GM21381 (cell line): ENCODE measurements around the gene HYCC2.
A peak's percentile ranks its signal among the peaks of the same experiment; 100 is the strongest.
"Not testable (repeated sequence)": the region's sequence is repeated elsewhere in the genome, so short reads cannot be mapped to it uniquely, and the experiment has no call there.

Experiments
- ATAC-seq: cut with Tn5 transposase; IDR thresholded peaks from one replicate; pipeline ENCODE4 v1.9.1; 2021; ENCODE audit warnings: mild to moderate bottlenecking, moderate library complexity; ENCODE audit not compliant: unreplicated experiment

The HYCC2 gene

GRCh38 chr2:201071479-201072200, at the start of gene HYCC2, which contains the start of gene NDUFB3:
Gene HYCC2 (minus strand): TSS chr2:201071671. CDS start chr2:201024009, 47,662 bp downstream.
Gene NDUFB3 (plus strand): TSS chr2:201072001. CDS start chr2:201078883, 6,882 bp downstream.
- peak; percentile 98 for ATAC-seq

- ATAC-seq, result no peak
Observed at GRCh38 chr2:201118961-201119854, 47.7 kb upstream of the HYCC2 start.

DNA sequence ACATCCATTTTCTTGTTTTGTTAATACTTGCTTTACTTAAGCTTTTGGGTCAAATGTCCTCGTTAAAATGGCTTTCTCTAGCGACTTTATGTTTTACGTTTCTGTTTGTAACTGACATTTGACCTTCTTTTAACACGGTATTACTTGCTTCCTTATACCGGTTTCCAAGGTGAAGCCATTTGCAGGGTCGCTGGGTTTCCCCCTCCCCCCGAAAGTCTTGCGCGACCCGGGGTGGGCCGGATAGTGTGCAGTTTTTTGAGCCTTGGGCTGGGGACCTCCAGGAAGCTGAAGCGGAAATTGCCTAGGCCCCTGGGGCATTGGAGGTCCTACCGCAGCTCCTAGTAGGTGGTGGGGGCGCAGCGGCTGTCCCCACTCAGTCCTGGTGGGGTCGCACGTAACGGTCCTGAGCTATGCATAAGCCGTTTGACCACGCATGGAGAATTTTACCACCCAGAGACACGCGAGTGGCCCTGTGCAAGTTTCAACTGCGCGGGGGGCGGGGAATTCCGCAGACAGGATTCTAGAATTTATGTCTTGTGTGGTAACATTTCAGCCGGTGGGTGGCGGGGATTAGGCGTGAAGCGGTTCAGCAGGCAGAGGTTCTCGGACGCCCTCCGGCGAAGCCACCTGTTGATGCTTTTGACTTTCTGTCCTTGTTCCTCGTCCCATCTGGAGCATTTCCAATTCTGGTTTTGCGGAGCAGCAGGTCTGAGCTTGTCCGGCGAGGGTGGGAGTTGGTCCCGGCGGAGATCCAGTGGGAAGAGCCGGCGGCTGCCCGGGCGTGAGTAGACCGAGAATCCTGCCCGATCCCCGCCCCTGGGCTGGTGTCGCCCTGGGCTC, 46.9 kb upstream of the HYCC2 start:
- peak; percentile 47 for ATAC-seq

GRCh38 chr2:201117735-201118094, 46.2 kb upstream of the HYCC2 start:
- not testable (repeated sequence) for ATAC-seq

DNA sequence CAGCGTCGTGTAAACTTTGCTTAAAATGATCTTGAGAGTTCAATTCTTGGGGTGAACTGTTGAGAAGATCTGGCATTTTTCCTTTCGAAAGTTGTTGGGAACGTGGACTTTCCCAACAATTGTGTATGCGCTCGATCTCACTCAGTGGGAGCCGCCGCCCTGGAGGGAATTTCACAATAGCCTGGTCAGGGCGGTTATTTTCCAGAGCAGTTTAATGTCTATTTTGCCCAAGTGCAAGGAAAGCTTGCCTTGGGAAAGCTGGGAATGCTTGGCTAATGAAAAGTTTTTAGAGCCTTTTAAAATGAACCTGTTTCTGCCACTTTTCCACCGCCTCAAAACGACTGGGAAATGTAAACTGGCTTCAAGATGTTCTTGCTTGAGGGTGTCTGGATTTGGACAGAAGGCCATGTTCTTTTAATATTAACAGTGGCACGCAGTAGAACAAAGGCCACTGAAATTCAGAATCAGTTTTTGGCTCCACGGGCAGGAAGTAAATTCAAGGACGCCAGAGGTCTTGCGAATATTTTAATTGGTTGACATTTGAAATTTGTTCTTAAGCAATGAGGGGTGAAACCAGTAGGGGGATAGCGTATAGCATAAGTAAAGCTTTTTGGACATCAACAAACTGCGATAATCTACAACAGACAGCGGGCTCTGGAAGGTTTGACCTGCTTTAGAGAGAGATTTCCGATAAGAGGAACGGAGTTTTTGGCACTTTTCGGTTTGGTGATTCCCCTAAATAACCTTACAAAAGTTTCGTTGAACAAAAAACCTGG, 45.7 kb upstream of the HYCC2 start:
- no peak for ATAC-seq

GRCh38 chr2:201116115-201116958, 44.9 kb upstream of the HYCC2 start, which contains the start of gene CFLAR:
Gene CFLAR (plus strand): TSS chr2:201116164. CDS start chr2:201129866, 13,702 bp downstream.
- peak; percentile 36 for ATAC-seq

DNA sequence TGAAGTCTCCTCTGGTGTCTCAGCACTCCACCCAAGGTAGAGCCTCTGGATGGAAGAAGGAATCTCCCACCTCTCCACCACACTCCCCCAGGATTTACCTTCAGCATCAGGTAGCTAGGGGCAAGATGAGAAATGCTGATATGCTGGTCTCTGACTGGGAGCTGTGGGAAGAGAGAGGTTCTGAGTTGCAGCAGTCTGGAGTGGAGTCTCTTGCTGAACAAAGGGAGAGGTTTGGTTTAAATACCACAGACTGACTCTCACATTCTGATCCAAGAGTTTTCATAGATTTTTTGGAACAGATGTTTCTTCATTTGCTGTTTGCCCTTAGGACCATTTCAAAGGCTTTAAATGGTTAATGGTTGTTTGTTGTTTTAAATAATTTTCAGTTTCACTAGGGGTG, 43.4 kb upstream of the HYCC2 start:
- ATAC-seq, result no peak

DNA sequence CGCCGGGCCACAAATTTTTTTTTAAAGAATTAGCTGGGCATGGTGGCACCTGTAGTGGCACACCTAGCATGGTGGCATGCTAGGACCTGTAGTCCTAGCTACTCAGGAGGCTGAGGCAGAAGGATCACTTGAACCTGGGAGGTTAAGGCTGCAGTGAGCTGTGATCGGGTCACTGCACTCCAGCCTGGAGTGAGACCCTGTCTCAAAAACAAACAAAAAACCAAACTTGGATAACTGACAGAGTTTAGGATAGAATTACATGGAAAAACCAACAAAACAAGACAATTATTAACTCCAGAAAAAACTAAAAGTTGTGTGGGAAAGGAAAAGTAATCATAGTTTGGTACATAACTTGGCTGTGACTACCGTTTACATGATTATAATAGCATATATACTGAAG, 42.9 kb upstream of the HYCC2 start:
- no peak for ATAC-seq

- no peak for ATAC-seq
Observed at GRCh38 chr2:201111096-201111495, 39.6 kb upstream of the HYCC2 start.

DNA sequence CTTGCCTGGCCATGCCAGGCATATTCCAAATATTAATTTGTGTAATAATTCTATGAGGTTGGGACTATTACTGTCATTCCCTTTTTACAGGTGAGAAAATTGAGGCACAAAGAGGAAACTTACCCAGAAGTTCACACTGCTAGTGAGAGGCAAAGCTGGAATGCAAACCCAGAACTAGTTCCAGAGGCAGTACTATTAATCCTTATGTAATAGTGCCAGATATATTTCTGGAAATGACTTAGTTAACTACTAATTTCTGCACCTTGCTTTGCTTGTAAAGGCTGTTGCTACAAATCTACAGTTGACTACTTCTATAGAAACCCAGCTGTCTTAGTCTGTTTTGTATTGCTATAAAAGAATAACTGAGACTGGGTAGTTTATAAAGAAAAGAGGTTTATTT, 39.1 kb upstream of the HYCC2 start:
- no peak for ATAC-seq

DNA sequence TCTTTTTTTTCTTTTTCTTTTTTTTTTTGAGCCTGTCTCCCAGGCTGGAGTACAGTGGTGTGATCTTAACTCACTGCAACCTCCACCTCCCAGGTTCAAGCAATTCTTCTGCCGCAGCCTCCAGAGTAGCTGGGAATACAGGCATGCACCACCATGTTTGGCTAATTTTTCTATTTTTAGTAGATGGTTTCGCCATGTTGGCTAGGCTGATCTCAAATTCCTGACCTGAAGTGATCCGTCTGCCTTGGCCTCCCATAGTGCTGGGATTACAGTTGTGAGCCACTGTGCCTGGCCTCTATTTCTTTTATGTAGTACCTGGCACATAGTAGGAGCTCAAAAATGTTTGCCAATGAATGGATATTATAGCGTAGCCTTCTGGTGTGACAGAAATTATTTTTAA, 37.7 kb upstream of the HYCC2 start:
- ATAC-seq, result no peak

DNA sequence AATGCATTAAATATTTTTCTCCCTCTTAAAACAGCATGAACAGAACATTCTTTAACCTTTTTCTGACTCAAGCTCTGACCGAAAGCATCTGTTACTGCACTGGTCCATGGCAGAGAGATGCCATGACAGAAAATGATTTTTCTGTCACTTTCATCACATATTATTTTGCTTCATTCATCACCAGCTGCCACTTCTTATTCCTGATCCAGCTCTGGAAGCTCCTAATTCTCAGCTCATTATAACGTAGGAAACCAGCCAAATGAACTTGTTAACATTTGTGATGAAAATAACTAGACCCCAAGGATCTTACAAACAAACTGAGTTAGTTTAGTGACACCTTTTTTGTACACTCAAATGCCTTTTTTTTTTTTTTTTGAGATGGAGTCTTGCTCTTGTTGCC, 36.9 kb upstream of the HYCC2 start:
- no peak for ATAC-seq

- ATAC-seq, result no peak
Observed at GRCh38 chr2:201107624-201108023, 36.2 kb upstream of the HYCC2 start.

DNA sequence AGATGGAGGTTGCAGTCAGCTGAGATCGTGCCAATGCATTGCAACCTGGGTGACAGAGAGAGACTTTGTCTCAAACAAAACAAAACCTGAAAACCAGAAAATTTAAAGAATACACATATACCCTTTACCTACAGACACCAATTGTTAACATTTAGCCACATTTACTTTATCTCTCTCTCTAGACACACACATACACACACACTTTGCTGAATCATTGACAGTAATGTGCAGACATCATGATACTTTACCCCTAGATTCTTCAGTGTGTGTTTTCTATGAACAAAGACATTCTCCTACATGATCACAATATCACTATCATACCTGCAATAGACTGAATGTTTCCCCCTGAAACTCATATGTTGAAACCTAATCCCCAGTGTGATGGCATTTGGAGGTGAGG, 34.3 kb upstream of the HYCC2 start:
- no peak for ATAC-seq

DNA sequence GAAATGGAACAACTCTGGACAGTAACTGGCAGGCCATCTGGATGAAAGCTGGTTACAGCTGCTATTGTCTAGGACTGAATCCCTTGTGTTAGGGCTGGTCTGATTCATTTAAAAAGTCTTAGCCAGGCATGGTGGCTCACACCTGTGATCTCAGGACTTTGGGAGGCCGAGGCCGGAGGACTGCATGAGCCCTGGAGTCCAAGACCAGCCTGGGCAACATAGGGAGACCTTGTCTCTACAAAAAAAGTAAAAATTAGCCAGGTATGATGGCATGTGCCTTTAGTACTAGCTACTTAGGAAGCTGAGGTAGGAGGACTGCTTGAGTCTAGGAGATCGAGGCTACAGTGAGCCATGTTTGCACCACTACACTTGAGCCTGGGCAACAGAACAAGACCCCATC, 29.0 kb upstream of the HYCC2 start:
- no peak for ATAC-seq

DNA sequence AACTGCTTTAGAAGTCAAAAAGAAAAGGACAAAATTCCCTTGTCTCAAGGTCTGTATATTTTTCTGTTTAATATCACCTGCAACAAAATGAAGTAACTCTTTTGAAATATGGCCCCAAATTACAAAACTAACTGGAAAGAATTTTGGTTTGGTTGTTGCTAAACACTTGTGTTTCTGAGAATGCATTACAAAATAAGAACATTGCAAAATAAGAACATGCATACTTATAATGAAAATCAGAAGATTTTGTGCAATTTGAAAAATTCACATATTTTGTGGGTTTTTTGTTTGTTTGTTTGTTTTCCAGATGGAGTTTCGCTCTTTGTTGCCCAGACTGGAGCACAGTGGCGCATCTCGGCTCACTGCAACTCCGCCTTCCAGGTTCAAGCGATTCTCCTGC, 22.1 kb upstream of the HYCC2 start:
- ATAC-seq, result no peak

- ATAC-seq, result no peak
Observed at GRCh38 chr2:201090574-201090973, 19.1 kb upstream of the HYCC2 start.

DNA sequence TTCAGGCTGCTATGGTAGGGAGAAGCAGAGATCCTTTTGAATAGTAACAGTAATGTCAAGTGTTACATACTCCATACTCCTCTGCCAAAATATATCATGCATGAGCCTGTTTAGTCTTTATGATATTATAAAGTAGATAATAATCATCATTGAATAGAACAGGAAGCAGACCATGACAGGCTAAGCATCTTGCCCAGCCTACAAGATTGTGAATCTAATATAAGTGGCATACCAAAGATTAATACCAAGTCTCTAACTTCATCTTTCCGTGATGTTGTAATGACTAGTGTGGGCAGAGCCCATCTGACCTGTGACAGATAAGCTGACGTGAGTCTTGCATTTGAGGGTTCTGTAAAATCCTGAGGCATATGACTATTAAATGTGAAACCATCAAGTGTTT, 13.4 kb upstream of the HYCC2 start:
- no peak for ATAC-seq

GRCh38 chr2:201074996-201075395, 3.5 kb upstream of the HYCC2 start:
- ATAC-seq, result no peak
